HepG2 (cell line): Measurements from ENCODE around the gene ZNF524. TPM values are rescaled to one million over a fixed set of nuclear protein-coding genes. Genes with fewer than 3 reads are reported as not detected.

Experiments
- GTF2F1 ChIP-seq: fragments of 150-350 bp; IDR thresholded peaks from 2 replicates; pipeline ENCODE4 v1.6.1; 2014; ENCODE audit warnings: low read length
- MEIS2 ChIP-seq: sonication (generic); formaldehyde crosslinking; IDR thresholded peaks from 2 replicates; pipeline ENCODE4 v1.9.0; 2021; ENCODE audit warnings: mild to moderate bottlenecking, missing genetic modification reagents
- ZNF251 ChIP-seq: sonication (generic); formaldehyde crosslinking; IDR thresholded peaks from 2 replicates; pipeline ENCODE4 v1.9.0; 2021; ENCODE audit warnings: mild to moderate bottlenecking, missing genetic modification reagents
- ZNF407 ChIP-seq: sonication (generic); formaldehyde crosslinking; IDR thresholded peaks from one replicate; pipeline ENCODE4 v1.5.1; 2020; ENCODE audit warnings: mild to moderate bottlenecking, missing genetic modification reagents; ENCODE audit errors: not compliant biosample characterization
- polyA plus RNA-seq, 8 experiments: library from polyadenylated mRNA; depleted of rRNA in 3 of 8; stranded (reverse) in 7 of 8; unstranded in 1 of 8; fragments of >200 nt; fragmentation: Illumina TruSeq in 4 of 8; extraction: Trizol in 4 of 8; gene quantifications; 2 replicates each; pipeline versions ENCODE4 v1.2.1 to v1.2.3, GENCODE V29; 2011 to 2016; ENCODE audit warnings: low read depth in 4 of 8, missing spikeins in 1 of 8, mixed read lengths in 1 of 8; ENCODE audit not compliant: insufficient read depth in 1 of 8
- total RNA-seq, 5 experiments: library from RNA; depleted of rRNA; stranded (reverse); fragments of >200 nt; fragmentation: Illumina TruSeq; extraction: Trizol; gene quantifications; 2 replicates each; pipeline ENCODE4 v1.2.3, GENCODE V29; 2016; ENCODE audit warnings: low read depth in 1 of 5

ZNF524 gene
- total and polyA plus RNA-seq, 2 of the 13 experiments (the other 11 are each of a cell fraction or from before 2014, with no cell fraction given) = 3.2 to 4.6 TPM

- TF ChIP-seq ZNF407 = peak; percentile 11
- TF ChIP-seq GTF2F1 = no peak
- TF ChIP-seq MEIS2 (CRISPR knock-in tag) = 0 out of 2 replicates have a peak, but pooled peaks have one; percentile 6
- TF ChIP-seq ZNF251 (CRISPR knock-in tag) = no peak
Observed at GRCh38 chr19:55641426-55642152, 41.5 kb downstream of the ZNF524 start (continued).
